Measurements from ENCODE around the gene SRF.
A peak's percentile ranks its signal among the peaks of the same experiment; 100 is the strongest.

Gene SRF

GRCh38 chr6:43217351-43217750 lies 46.3 kb downstream of the SRF start:
- no peak for DNase-seq (ENCODE audit: low spot score)

DNA sequence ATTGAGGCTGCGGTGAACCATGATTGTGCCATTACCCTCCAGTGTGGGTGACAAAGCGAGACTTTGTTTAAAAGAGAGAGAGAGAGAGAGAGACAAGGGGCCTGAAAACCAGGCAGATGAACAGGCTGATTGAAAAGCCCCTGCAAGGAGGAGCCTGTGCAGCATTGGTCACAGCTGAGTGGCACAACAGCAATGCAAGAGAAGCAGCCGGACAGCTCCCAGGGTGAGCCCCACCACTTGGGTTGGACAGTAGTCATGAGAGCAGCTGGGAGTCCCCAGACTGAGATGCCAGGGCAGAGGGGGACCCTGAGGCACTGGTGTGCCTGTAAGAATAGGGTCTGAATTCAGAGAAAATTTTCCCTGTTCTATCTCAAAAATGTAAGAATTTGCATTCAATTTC lies 48.0 kb downstream of the SRF start:
- no peak for DNase-seq (ENCODE audit: low spot score)

DNA sequence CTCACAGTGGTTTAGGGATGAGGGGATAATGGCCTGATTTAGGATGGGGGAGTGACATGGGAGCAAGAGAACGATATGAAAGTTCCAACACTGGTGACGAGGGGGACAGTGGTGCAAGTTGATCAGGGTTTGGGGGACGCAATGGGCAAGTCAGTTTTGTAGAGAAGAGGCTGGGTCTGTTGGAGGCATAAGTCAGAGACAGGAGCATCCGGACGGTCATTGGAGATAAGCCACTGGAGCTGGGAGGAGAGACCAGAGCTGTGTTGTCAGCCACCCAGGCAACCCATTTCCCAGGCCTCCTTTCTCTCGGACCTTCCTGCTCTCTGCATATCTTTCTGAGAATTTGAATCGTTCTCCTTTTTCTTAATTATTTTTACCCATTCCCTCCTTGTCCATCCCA lies 48.7 kb downstream of the SRF start:
- no peak for DNase-seq (ENCODE audit: low spot score)

DNA sequence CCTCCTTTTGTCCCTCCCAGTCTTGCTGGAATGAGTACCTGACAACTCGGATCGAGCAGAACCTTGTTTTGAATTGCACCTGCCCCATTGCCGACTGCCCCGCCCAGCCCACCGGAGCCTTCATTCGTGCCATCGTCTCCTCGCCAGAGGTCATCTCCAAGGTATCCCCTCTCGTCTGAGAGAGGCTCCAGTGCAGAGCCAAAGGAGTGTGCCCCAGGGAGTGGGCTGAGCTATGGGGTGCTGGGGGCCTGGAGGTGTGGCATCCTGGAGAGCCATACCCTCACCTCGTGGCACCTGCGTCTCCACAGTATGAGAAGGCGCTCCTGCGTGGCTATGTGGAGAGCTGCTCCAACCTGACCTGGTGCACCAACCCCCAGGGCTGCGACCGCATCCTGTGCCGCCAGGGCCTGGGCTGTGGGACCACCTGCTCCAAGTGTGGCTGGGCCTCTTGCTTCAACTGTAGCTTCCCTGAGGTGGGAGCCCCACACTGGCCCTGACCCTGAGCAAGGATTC lies 49.4 kb downstream of the SRF start:
- DNase-seq (ENCODE audit: low spot score) = no peak

GRCh38 chr6:43221046-43221972 lies 50.2 kb downstream of the SRF start:
- DNase-seq (ENCODE audit: low spot score) = no peak

DNA sequence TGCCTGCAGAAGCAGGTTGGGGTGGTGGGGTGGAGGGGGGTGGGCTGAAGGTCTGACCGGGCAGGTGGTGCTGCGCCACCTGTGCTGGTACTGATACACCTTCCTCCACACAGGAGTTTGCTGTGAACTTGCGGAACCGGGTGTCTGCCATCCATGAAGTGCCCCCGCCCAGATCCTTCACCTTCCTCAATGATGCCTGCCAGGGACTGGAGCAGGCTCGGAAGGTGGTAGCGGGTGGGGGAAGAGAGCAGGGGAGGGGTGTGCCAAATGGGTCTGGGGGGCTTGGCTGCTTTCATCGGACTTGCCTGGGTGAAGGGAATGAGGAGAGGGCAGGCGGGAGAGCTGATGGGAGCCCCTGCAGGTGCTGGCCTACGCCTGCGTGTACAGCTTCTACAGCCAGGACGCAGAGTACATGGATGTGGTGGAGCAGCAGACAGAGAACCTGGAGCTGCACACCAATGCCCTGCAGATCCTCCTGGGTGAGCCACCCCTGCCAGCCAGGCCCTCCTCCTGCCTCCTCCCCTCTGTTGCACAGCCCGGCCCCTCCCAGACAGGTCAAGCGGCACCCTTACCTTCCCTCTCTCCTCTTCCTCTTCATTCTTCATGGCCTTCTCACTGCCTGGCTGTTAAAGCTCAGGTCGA lies 51.5 kb downstream of the SRF start:
- no peak for DNase-seq (ENCODE audit: low spot score)

- no peak for DNase-seq (ENCODE audit: low spot score)
These were observed 52.1 kb downstream of the SRF start for GRCh38 chr6:43223175-43223574.

DNA sequence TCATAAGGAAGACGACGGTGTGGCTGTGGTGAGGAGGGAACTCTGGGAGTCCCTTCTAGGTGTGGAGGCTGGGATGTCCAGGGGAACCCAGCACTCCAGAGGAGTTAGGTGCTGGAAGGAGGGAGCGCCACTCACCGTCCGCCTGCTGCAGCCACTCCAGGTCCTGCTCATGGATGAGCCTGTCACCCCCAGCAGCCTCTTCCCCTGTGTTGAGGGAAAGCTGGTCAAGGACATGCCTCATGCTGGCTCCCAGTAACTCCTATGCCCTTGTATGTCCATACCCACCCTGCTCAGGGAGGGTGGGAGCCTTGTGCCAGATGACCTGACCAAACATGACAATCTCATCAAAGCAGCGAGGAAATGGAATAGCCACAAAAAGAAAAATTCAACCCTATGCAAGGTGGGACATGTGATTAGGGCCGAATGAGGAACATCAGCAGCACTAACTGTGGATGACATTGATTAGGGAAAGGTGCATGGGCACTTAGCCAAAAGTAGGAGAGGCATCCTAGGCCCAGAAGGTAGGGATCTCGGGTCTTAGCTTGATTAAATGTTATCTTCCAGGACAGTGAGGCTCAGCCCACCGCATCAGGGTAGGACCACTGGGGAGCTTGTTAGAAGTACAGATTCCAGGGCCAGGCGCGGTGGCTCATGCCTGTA lies 55.3 kb downstream of the SRF start:
- DNase-seq (ENCODE audit: low spot score) = no peak

GRCh38 chr6:43228951-43229802 lies 58.1 kb downstream of the SRF start, which contains the start of gene DNPH1:
Gene DNPH1, minus strand, starts transcription at chr6:43229481. Its CDS starts 25 bp downstream, at chr6:43229456.
- DNase-seq (ENCODE audit: low spot score) = peak; percentile 93

DNA sequence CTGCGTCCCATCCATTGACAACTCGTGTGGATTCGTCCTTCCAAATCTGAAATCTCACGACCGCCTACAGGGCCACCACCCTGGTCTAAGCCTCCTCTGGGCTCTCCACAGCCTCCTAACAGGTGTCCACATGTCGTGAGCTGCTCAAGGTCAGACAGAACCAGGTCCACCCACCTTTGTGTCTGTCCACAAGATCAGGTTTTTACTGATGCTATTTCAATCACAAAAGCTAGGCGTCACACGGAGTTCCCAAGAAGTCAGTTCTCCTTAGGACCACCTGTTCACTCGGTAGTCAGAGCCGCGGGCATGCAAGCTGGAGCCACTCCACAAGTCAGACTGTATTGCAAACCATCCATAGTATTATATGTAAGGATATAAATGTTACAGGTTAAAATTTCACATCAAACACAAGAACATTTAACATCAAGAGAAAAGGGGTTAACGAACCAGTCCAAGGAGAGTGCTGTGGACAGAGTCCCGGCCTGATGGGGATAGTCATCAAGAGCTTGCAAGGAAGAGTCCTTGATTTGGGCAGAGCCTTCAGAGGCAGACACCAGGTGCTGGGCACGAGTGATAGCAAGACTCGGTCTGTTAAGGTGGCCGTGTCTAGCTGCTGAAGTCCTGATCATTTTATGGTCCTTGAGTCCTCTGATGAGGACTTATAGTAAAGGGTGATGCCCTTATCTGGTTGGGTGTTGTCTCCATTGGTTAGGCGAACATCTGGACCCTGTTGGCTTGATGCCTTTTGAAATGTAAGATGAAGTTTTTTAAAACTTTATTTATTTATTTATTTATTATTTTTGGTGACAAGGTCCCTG lies 58.9 kb downstream of the SRF start:
- DNase-seq (ENCODE audit: low spot score) = no peak

GRCh38 chr6:43231053-43231452 lies 60.0 kb downstream of the SRF start:
- DNase-seq (ENCODE audit: low spot score) = no peak
